Measurements from ENCODE around the gene TMEM54. TPM values are rescaled to one million over a fixed set of nuclear protein-coding genes. Genes with fewer than 3 reads are reported as not detected.

TMEM54 gene
- total and polyA plus RNA-seq, 3 experiments from 2014 or later, result 2.5 to 2.6 TPM; not detected in 1

GRCh38 chr1:32892368-32893197 lies 8.6 kb downstream of the TMEM54 start:
- H3K4me3 ChIP-seq (ENCODE audit: low read length), result no peak overlapping the region
- H3K9me3 ChIP-seq (ENCODE audit: low read length), result no peaks in the 10 kb centered on the region
- peak in 2 of 5 donors; percentile 20 to 32 for DNase-seq
- peaks cover 46% of the 10 kb centered on the region for H3K27me3 ChIP-seq (ENCODE audit: insufficient read depth, low read length, poor library complexity, severe bottlenecking)
- no peaks in the 10 kb centered on the region for H3K4me1 ChIP-seq (ENCODE audit: insufficient read depth, low read length)
- no peaks in the 10 kb centered on the region for H3K36me3 ChIP-seq (ENCODE audit: insufficient read depth, low read length)
- H3K27ac ChIP-seq (ENCODE audit: low read depth, low read length), result no peak overlapping the region
- CTCF ChIA-PET, result interaction anchor here (0.8 to 1.5 kb wide), 5 partner anchors 11 to 180 kb away, joined by 3 to 9 read pairs (median 3); no protein-coding TSS in a partner anchor
- POLR2A ChIA-PET, result interaction anchor here (0.5 kb wide), 1 partner anchor 290 kb away, joined by 5 read pairs; no protein-coding TSS in a partner anchor
- peaks cover 9 to 12% (median 10%) of the 10 kb centered on the region in 3 donors for H3K4me1 Mint-ChIP-seq
- H3K9me3 Mint-ChIP-seq, result peaks cover 0 to under 1% (median 0%) of the 10 kb centered on the region in 5 donors
- H3K36me3 Mint-ChIP-seq, result peaks cover 0 to 16% (median 0%) of the 10 kb centered on the region in 3 donors
- peak overlapping the region; percentile 54 to 80 (median 67) for H3K4me3 Mint-ChIP-seq
- peaks cover 45 to 76% of the 10 kb centered on the region in 2 donors for H3K27me3 Mint-ChIP-seq
- peak overlapping the region in 3 of 8 donors; percentile 4 to 70 (median 6) for H3K27ac Mint-ChIP-seq

- CTCF ChIA-PET, result interaction anchor here (1.3 to 1.5 kb wide), 2 partner anchors 10 to 179 kb away, joined by 3 to 9 read pairs; no protein-coding TSS in a partner anchor
- no peak overlapping the region for H3K27ac ChIP-seq (ENCODE audit: low read depth, low read length)
- peaks cover 54% of the 10 kb centered on the region for H3K27me3 ChIP-seq (ENCODE audit: insufficient read depth, low read length, poor library complexity, severe bottlenecking)
- no peak for DNase-seq
- Mint-ChIP-seq H3K4me3 (peak overlapping the region in 3 of 7 donors; percentile 5 to 74 (median 56)), H3K27me3 (peaks cover 46 to 79% of the 10 kb centered on the region in 2 donors), H3K36me3 (peaks cover 0 to 16% (median 0%) of the 10 kb centered on the region in 3 donors), H3K9me3 (peaks cover 0 to 2% (median 0%) of the 10 kb centered on the region in 5 donors), H3K27ac (no peak overlapping the region), H3K4me1 (peaks cover 9 to 12% (median 11%) of the 10 kb centered on the region in 3 donors)
- no peak overlapping the region for H3K4me3 ChIP-seq (ENCODE audit: low read length)
- H3K9me3 ChIP-seq (ENCODE audit: low read length), result no peaks in the 10 kb centered on the region
- POLR2A ChIA-PET, result no interaction called here
- H3K4me1 ChIP-seq (ENCODE audit: insufficient read depth, low read length), result no peaks in the 10 kb centered on the region
- no peaks in the 10 kb centered on the region for H3K36me3 ChIP-seq (ENCODE audit: insufficient read depth, low read length)
These were observed 9.6 kb downstream of the TMEM54 start for GRCh38 chr1:32891630-32892029.

- Mint-ChIP-seq H3K36me3 (peaks cover 0 to 16% (median 0%) of the 10 kb centered on the region in 3 donors), H3K27ac (no peak overlapping the region), H3K4me1 (peaks cover 9 to 12% (median 11%) of the 10 kb centered on the region in 3 donors), H3K9me3 (peaks cover 0 to 2% (median 0%) of the 10 kb centered on the region in 5 donors), H3K4me3 (peak overlapping the region in 2 of 7 donors; percentile 29 to 58), H3K27me3 (peaks cover 44 to 75% of the 10 kb centered on the region in 2 donors)
- POLR2A ChIA-PET, result no interaction called here
- H3K27me3 ChIP-seq (ENCODE audit: insufficient read depth, low read length, poor library complexity, severe bottlenecking), result peaks cover 54% of the 10 kb centered on the region
- H3K27ac ChIP-seq (ENCODE audit: low read depth, low read length), result no peak overlapping the region
- H3K4me1 ChIP-seq (ENCODE audit: insufficient read depth, low read length), result no peaks in the 10 kb centered on the region
- DNase-seq, result no peak
- no peaks in the 10 kb centered on the region for H3K36me3 ChIP-seq (ENCODE audit: insufficient read depth, low read length)
- H3K4me3 ChIP-seq (ENCODE audit: low read length), result no peak overlapping the region
- CTCF ChIA-PET, result interaction anchor here (1.3 kb wide), 1 partner anchor 9 kb away, joined by 3 read pairs; no protein-coding TSS in a partner anchor
- no peaks in the 10 kb centered on the region for H3K9me3 ChIP-seq (ENCODE audit: low read length)
These were observed 10.0 kb downstream of the TMEM54 start for GRCh38 chr1:32891241-32891570.

- Mint-ChIP-seq H3K27me3 (peaks cover 43 to 73% of the 10 kb centered on the region in 2 donors), H3K9me3 (peaks cover 0 to 2% (median 0%) of the 10 kb centered on the region in 5 donors), H3K4me1 (peaks cover 9 to 14% (median 11%) of the 10 kb centered on the region in 3 donors), H3K36me3 (peaks cover 0 to 16% (median 0%) of the 10 kb centered on the region in 3 donors), H3K4me3 (peak overlapping the region in 2 of 7 donors; percentile 37 to 48), H3K27ac (no peak overlapping the region)
- no peak overlapping the region for H3K27ac ChIP-seq (ENCODE audit: low read depth, low read length)
- no peak overlapping the region for H3K4me3 ChIP-seq (ENCODE audit: low read length)
- no peak for DNase-seq
- ChIA-PET POLR2A (interaction anchor here (0.5 kb wide), 1 partner anchor 18 kb away, joined by 4 read pairs; no protein-coding TSS in a partner anchor), CTCF (interaction anchor here (1.4 kb wide), 1 partner anchor 178 kb away, joined by 6 read pairs; no protein-coding TSS in a partner anchor)
- no peaks in the 10 kb centered on the region for H3K4me1 ChIP-seq (ENCODE audit: insufficient read depth, low read length)
- H3K27me3 ChIP-seq (ENCODE audit: insufficient read depth, low read length, poor library complexity, severe bottlenecking), result peaks cover 54% of the 10 kb centered on the region
- H3K9me3 ChIP-seq (ENCODE audit: low read length), result no peaks in the 10 kb centered on the region
- no peaks in the 10 kb centered on the region for H3K36me3 ChIP-seq (ENCODE audit: insufficient read depth, low read length)
These were observed 10.5 kb downstream of the TMEM54 start for GRCh38 chr1:32890516-32891240.

GRCh38 chr1:32889731-32890278 lies 11.4 kb downstream of the TMEM54 start:
- Histone ChIP-seq H3K4me1 (ENCODE audit: insufficient read depth, low read length) (no peaks in the 10 kb centered on the region), H3K27ac (ENCODE audit: low read depth, low read length) (no peak overlapping the region), H3K4me3 (ENCODE audit: low read length) (no peak overlapping the region), H3K36me3 (ENCODE audit: insufficient read depth, low read length) (no peaks in the 10 kb centered on the region), H3K9me3 (ENCODE audit: low read length) (no peaks in the 10 kb centered on the region), H3K27me3 (ENCODE audit: insufficient read depth, low read length, poor library complexity, severe bottlenecking) (peaks cover 54% of the 10 kb centered on the region)
- peaks cover 9 to 21% (median 15%) of the 10 kb centered on the region in 3 donors for H3K4me1 Mint-ChIP-seq
- peak overlapping the region in 1 of 7 donors; percentile 48 for H3K4me3 Mint-ChIP-seq
- H3K27me3 Mint-ChIP-seq, result peaks cover 50 to 76% of the 10 kb centered on the region in 2 donors
- peaks cover 0 to 16% (median 0%) of the 10 kb centered on the region in 3 donors for H3K36me3 Mint-ChIP-seq
- POLR2A ChIA-PET, result interaction anchor here (0.5 kb wide), 1 partner anchor 19 kb away, joined by 4 read pairs; no protein-coding TSS in a partner anchor
- peaks cover 0 to 2% (median 0%) of the 10 kb centered on the region in 5 donors for H3K9me3 Mint-ChIP-seq
- CTCF ChIA-PET, result interaction anchor here (0.9 to 1.4 kb wide), 2 partner anchors 14 to 177 kb away, joined by 3 to 6 read pairs; no protein-coding TSS in a partner anchor
- H3K27ac Mint-ChIP-seq, result no peak overlapping the region
- DNase-seq, result no peak

GRCh38 chr1:32888677-32889420 lies 12.3 kb downstream of the TMEM54 start:
- no peak for DNase-seq
- H3K4me1 ChIP-seq (ENCODE audit: insufficient read depth, low read length), result no peaks in the 10 kb centered on the region
- H3K4me3 ChIP-seq (ENCODE audit: low read length), result no peak overlapping the region
- H3K27me3 Mint-ChIP-seq, result peaks cover 50 to 81% of the 10 kb centered on the region in 2 donors
- H3K9me3 Mint-ChIP-seq, result peaks cover 0 to 2% (median 0%) of the 10 kb centered on the region in 5 donors
- peaks cover 0 to 16% (median 0%) of the 10 kb centered on the region in 3 donors for H3K36me3 Mint-ChIP-seq
- no peak overlapping the region for H3K27ac Mint-ChIP-seq
- POLR2A ChIA-PET, result no interaction called here
- H3K9me3 ChIP-seq (ENCODE audit: low read length), result no peaks in the 10 kb centered on the region
- no peak overlapping the region for H3K4me3 Mint-ChIP-seq
- CTCF ChIA-PET, result interaction anchor here (0.9 kb wide), 1 partner anchor 13 kb away, joined by 3 read pairs; no protein-coding TSS in a partner anchor
- peaks cover 52% of the 10 kb centered on the region for H3K27me3 ChIP-seq (ENCODE audit: insufficient read depth, low read length, poor library complexity, severe bottlenecking)
- no peak overlapping the region for H3K27ac ChIP-seq (ENCODE audit: low read depth, low read length)
- H3K36me3 ChIP-seq (ENCODE audit: insufficient read depth, low read length), result no peaks in the 10 kb centered on the region
- peaks cover 9 to 20% (median 15%) of the 10 kb centered on the region in 3 donors for H3K4me1 Mint-ChIP-seq

- peaks cover 53 to 85% of the 10 kb centered on the region in 2 donors for H3K27me3 Mint-ChIP-seq
- no peak overlapping the region for H3K27ac Mint-ChIP-seq
- H3K36me3 ChIP-seq (ENCODE audit: insufficient read depth, low read length), result no peaks in the 10 kb centered on the region
- H3K9me3 ChIP-seq (ENCODE audit: low read length), result no peaks in the 10 kb centered on the region
- peaks cover 0 to 2% (median 0%) of the 10 kb centered on the region in 5 donors for H3K9me3 Mint-ChIP-seq
- no peak overlapping the region for H3K4me3 ChIP-seq (ENCODE audit: low read length)
- peaks cover 0 to 16% (median 0%) of the 10 kb centered on the region in 3 donors for H3K36me3 Mint-ChIP-seq
- POLR2A ChIA-PET, result interaction anchor here (0.6 kb wide), 1 partner anchor 916 kb away, joined by 3 read pairs; no protein-coding TSS in a partner anchor
- peaks cover 9 to 16% (median 12%) of the 10 kb centered on the region in 3 donors for H3K4me1 Mint-ChIP-seq
- H3K27ac ChIP-seq (ENCODE audit: low read depth, low read length), result no peak overlapping the region
- CTCF ChIA-PET, result no interaction called here
- no peak for DNase-seq
- H3K4me1 ChIP-seq (ENCODE audit: insufficient read depth, low read length), result no peaks in the 10 kb centered on the region
- no peak overlapping the region for H3K4me3 Mint-ChIP-seq
- H3K27me3 ChIP-seq (ENCODE audit: insufficient read depth, low read length, poor library complexity, severe bottlenecking), result peaks cover 48% of the 10 kb centered on the region
These were observed 13.1 kb downstream of the TMEM54 start for GRCh38 chr1:32888134-32888533.

Data from CD8-positive, alpha-beta memory T cell (primary cell).